HUDEP-2 (cell line): ENCODE measurements around the gene GMPR2.
"Not testable (repeated sequence)": the region's sequence is repeated elsewhere in the genome, so short reads cannot be mapped to it uniquely, and the experiment has no call there.

Experiments used
- DNase-seq, 76 experiments: peaks; one replicate each; lab custom pipeline; 2025; ENCODE audit not compliant: unreplicated experiment in 76 of 76; lab: John Stamatoyannopoulos, UW

Gene GMPR2

GRCh38 chr14:24198814-24199524 lies 33.8 kb upstream of the GMPR2 start:
- DNase-seq = no peak

GRCh38 chr14:24202538-24202937 lies 30.2 kb upstream of the GMPR2 start:
- DNase-seq = not testable (repeated sequence)

GRCh38 chr14:24203249-24203886 lies 29.4 kb upstream of the GMPR2 start:
- DNase-seq = not testable (repeated sequence)

GRCh38 chr14:24204163-24205146 lies 28.3 kb upstream of the GMPR2 start:
- DNase-seq = no peak

- DNase-seq = no peak
Observed at GRCh38 chr14:24206260-24207103, 26.2 kb upstream of the GMPR2 start.

- DNase-seq = no peak
Observed at GRCh38 chr14:24207104-24207551, 25.6 kb upstream of the GMPR2 start.

- no peak for DNase-seq
Observed at GRCh38 chr14:24207625-24208024, 25.1 kb upstream of the GMPR2 start.

GRCh38 chr14:24211311-24211710 lies 21.4 kb upstream of the GMPR2 start:
- DNase-seq = no peak

GRCh38 chr14:24212924-24213865 lies 19.5 kb upstream of the GMPR2 start, which contains the start of gene CHMP4A:
TSS of gene CHMP4A (minus strand) at chr14:24213488. CDS start at chr14:24213439, 49 bp downstream.
- DNase-seq = peak in 75 of 76 experiments; percentile 41 to 97 (median 94)

- no peak for DNase-seq
Observed at GRCh38 chr14:24213866-24214662, 18.7 kb upstream of the GMPR2 start.

GRCh38 chr14:24215495-24216344 lies 17.0 kb upstream of the GMPR2 start, which contains the start of gene MDP1:
TSS of gene MDP1 (minus strand) at chr14:24216066. CDS start at chr14:24215955, 111 bp downstream.
- peak in 74 of 76 experiments; percentile 8 to 81 (median 68) for DNase-seq

- no peak for DNase-seq
Observed at GRCh38 chr14:24216345-24216699, 16.4 kb upstream of the GMPR2 start.

- not testable (repeated sequence) for DNase-seq
Observed at GRCh38 chr14:24216876-24217275, 15.9 kb upstream of the GMPR2 start.

- no peak for DNase-seq
Observed at GRCh38 chr14:24219080-24219479, 13.6 kb upstream of the GMPR2 start.

GRCh38 chr14:24219521-24219920 lies 13.2 kb upstream of the GMPR2 start:
- DNase-seq = no peak

- not testable (repeated sequence) for DNase-seq
Observed at GRCh38 chr14:24222987-24223386, 9.7 kb upstream of the GMPR2 start.

- no peak for DNase-seq
Observed at GRCh38 chr14:24224618-24225071, 8.1 kb upstream of the GMPR2 start.
